IMR-90 (cell line): ENCODE results near the gene SEMA5A. TPM values are rescaled to one million over a fixed set of nuclear protein-coding genes. Genes with fewer than 3 reads are reported as not detected.

ENCODE experiments used
- ATAC-seq: fragments of 200-7000 bp; cut with Tn5 transposase; 2 replicates; pipeline ENCODE4 v1.9.1; 2020; ENCODE audit warnings: low read depth, mild to moderate bottlenecking, moderate library complexity
- BruUV-seq: library from RNA; stranded (reverse); fragments of 400-500 nt; replicated peaks from 2 replicates; lab custom pipeline; 2021; lab: Mats Ljungman, UMichigan
- CTCF ChIA-PET: fragments of 300-600 bp; formaldehyde crosslinking; extraction: SDS; loops from one replicate; lab custom pipeline; 2021; ENCODE audit warnings: antibody characterized with exemption; lab: Yijun Ruan, JAX
- POLR2A ChIA-PET: fragments of 300-600 bp; sonication (Branson Sonifier 250); formaldehyde crosslinking; loops from one replicate; lab custom pipeline; 2022; ENCODE audit warnings: antibody characterized with exemption; ENCODE audit not compliant: unreplicated experiment; lab: Charles Lee
- DNase-seq: peaks from one replicate; pipeline ENCODE4 v3.0.0; 2013
- H2AFZ ChIP-seq: replicated peaks from 2 replicates; pipeline ENCODE3; 2013; ENCODE audit warnings: low read length, mild to moderate bottlenecking; ENCODE audit not compliant: poor library complexity
- H2AK5ac ChIP-seq: 2 replicates; pipeline ENCODE4 v1.6.1; 2013; ENCODE audit warnings: low read depth, low read length, inconsistent platforms
- H2AK9ac ChIP-seq: replicated peaks from 2 replicates; pipeline ENCODE3; 2013; ENCODE audit warnings: mild to moderate bottlenecking, low read depth, low read length, moderate library complexity; ENCODE audit not compliant: poor library complexity
- H2BK120ac ChIP-seq: 2 replicates; pipeline ENCODE4 v1.6.1; 2013; ENCODE audit warnings: low read depth, low read length, inconsistent platforms
- H2BK15ac ChIP-seq: 3 replicates; pipeline ENCODE4 v1.6.1; 2013; ENCODE audit warnings: low read depth, low read length, inconsistent platforms
- H2BK20ac ChIP-seq: 2 replicates; pipeline ENCODE4 v1.6.1; 2013; ENCODE audit warnings: low read depth, mild to moderate bottlenecking, inconsistent platforms, low read length, moderate library complexity
- H2BK5ac ChIP-seq: 2 replicates; pipeline ENCODE4 v1.6.1; 2013; ENCODE audit warnings: mild to moderate bottlenecking, low read depth, low read length, inconsistent platforms; ENCODE audit not compliant: poor library complexity, severe bottlenecking
- H3K14ac ChIP-seq: replicated peaks from 2 replicates; pipeline ENCODE4 v1.6.1; 2013; ENCODE audit warnings: low read depth, low read length, inconsistent platforms
- H3K18ac ChIP-seq: 2 replicates; pipeline ENCODE4 v1.6.1; 2013; ENCODE audit warnings: low read depth, low read length, control low read depth
- H3K23ac ChIP-seq: 2 replicates; pipeline ENCODE4 v1.6.1; 2013; ENCODE audit warnings: low read depth, low read length, inconsistent platforms
- H3K27ac ChIP-seq: 2 replicates; pipeline ENCODE4 v1.5.1; 2013; ENCODE audit warnings: mild to moderate bottlenecking, control low read depth, low read length; ENCODE audit not compliant: insufficient read depth
- H3K27me3 ChIP-seq: 2 replicates; pipeline ENCODE4 v1.6.1; 2013; ENCODE audit warnings: low read length; ENCODE audit not compliant: control insufficient read depth, insufficient read depth
- H3K36me3 ChIP-seq: 2 replicates; pipeline ENCODE4 v1.6.1; 2013; ENCODE audit warnings: low read length, mixed read lengths; ENCODE audit not compliant: control insufficient read depth, insufficient read depth
- H3K4ac ChIP-seq: 2 replicates; pipeline ENCODE4 v1.6.1; 2013; ENCODE audit warnings: low read depth, low read length, inconsistent platforms
- H3K4me1 ChIP-seq: 2 replicates; pipeline ENCODE4 v1.6.1; 2013; ENCODE audit warnings: low read length, mixed read lengths; ENCODE audit not compliant: control insufficient read depth, insufficient read depth
- H3K4me2 ChIP-seq: 2 replicates; pipeline ENCODE4 v1.6.1; 2013; ENCODE audit warnings: low read depth, mild to moderate bottlenecking, control low read depth, low read length, moderate library complexity
- H3K4me3 ChIP-seq: 2 replicates; pipeline ENCODE4 v1.5.1; 2013; ENCODE audit warnings: low read depth, mild to moderate bottlenecking, control low read depth, low read length, moderate library complexity; ENCODE audit not compliant: insufficient read depth
- H3K56ac ChIP-seq: 2 replicates; pipeline ENCODE4 v1.6.1; 2013; ENCODE audit warnings: low read length, inconsistent platforms; ENCODE audit not compliant: insufficient read depth; ENCODE audit errors: extremely low read depth
- H3K79me1 ChIP-seq, 2 experiments: 2 replicates each; pipeline ENCODE4 v1.6.1; 2013; ENCODE audit warnings: low read length in 2 of 2, inconsistent platforms in 1 of 2, low read depth in 1 of 2
- H3K9ac ChIP-seq: 2 replicates; pipeline ENCODE4 v1.6.1; 2013; ENCODE audit warnings: low read depth, low read length, control low read depth
- H3K9me1 ChIP-seq: 2 replicates; pipeline ENCODE4 v1.6.1; 2013; ENCODE audit warnings: low read length, inconsistent platforms; ENCODE audit not compliant: insufficient read depth
- H3K9me3 ChIP-seq: 2 replicates; pipeline ENCODE4 v1.6.1; 2013; ENCODE audit warnings: low read length; ENCODE audit not compliant: control insufficient read depth, insufficient read depth
- H4K20me1 ChIP-seq: 2 replicates; pipeline ENCODE4 v1.6.1; 2013; ENCODE audit warnings: low read length, inconsistent platforms; ENCODE audit not compliant: insufficient read depth
- H4K5ac ChIP-seq: 2 replicates; pipeline ENCODE4 v1.6.1; 2013; ENCODE audit warnings: mild to moderate bottlenecking, low read depth, low read length, control low read depth
- H4K8ac ChIP-seq, 2 experiments: 2 replicates each; pipeline ENCODE4 v1.6.1; 2013; ENCODE audit warnings: low read depth in 2 of 2, low read length in 2 of 2, control low read depth in 1 of 2, inconsistent platforms in 1 of 2
- H4K91ac ChIP-seq: 2 replicates; pipeline ENCODE4 v1.6.1; 2013; ENCODE audit warnings: low read depth, low read length, inconsistent platforms; ENCODE audit not compliant: insufficient read depth
- CHD1 ChIP-seq: IDR thresholded peaks from 2 replicates; pipeline ENCODE4 v1.6.1; 2012; ENCODE audit warnings: low read depth, low read length, improper control_type of control experiment
- CTCF ChIP-seq: conservative IDR thresholded peaks from 2 replicates; pipeline ENCODE4 v1.5.1; 2012; ENCODE audit warnings: mild to moderate bottlenecking, low read depth, low read length, improper control_type of control experiment
- MAFK ChIP-seq: IDR thresholded peaks from 2 replicates; pipeline ENCODE4 v1.6.1; 2012; ENCODE audit warnings: low read depth, low read length, improper control_type of control experiment
- MAZ ChIP-seq: IDR thresholded peaks from 2 replicates; pipeline ENCODE4 v1.6.1; 2012; ENCODE audit warnings: low read depth, mild to moderate bottlenecking, low read length, improper control_type of control experiment, moderate library complexity, borderline replicate concordance
- RAD21 ChIP-seq: IDR thresholded peaks from 2 replicates; pipeline ENCODE4 v1.6.1; 2012; ENCODE audit warnings: low read length, improper control_type of control experiment
- RFX5 ChIP-seq: IDR thresholded peaks from 2 replicates; pipeline ENCODE4 v1.8.0; 2012; ENCODE audit warnings: low read depth, mild to moderate bottlenecking, low read length, moderate library complexity
- USF2 ChIP-seq: fragments of 150-350 bp; IDR thresholded peaks from 2 replicates; pipeline ENCODE4 v1.6.1; 2017; ENCODE audit warnings: mild to moderate bottlenecking, antibody characterized with exemption, low read length, low read depth
- WGBS, 2 experiments: methylation state at CpG; one replicate each; pipeline versions ENCODE4 v1.1.5 to v1.1.7; 2013; ENCODE audit warnings: missing lambda C conversion rate in 2 of 2; ENCODE audit not compliant: insufficient read length in 1 of 2; ENCODE audit errors: extremely low coverage in 2 of 2; 5-methylcytosine and 5-hydroxymethylcytosine counted together
- dilution Hi-C: fragments of 300-500 bp; cut with HindIII; formaldehyde crosslinking; loops from one replicate; pipeline ENCODE4 v1.14.3; 2018; ENCODE audit warnings: low sequenced_read_pairs; ENCODE audit not compliant: unreplicated experiment
- in situ Hi-C: fragments of 300-500 bp; cut with MboI; formaldehyde crosslinking; loops from 3 replicates; pipeline ENCODE4 v1.14.3; 2019; ENCODE audit warnings: low sequenced_read_pairs, inconsistent platforms, mixed read lengths
- intact Hi-C: fragments of 100-400 bp; cut with micrococcal nuclease; formaldehyde crosslinking; loops from 2 replicates; pipeline ENCODE4 v1.10.0; 2022
- polyA plus RNA-seq, 3 experiments: library from polyadenylated mRNA; depleted of rRNA; stranded (reverse); fragments of >200 nt; gene quantifications; 2 replicates each; pipeline ENCODE4 v1.2.3, GENCODE V29; 2012; ENCODE audit warnings: low replicate concordance in 1 of 3
- total RNA-seq: library from RNA; depleted of rRNA; stranded (reverse); fragments of >200 nt; gene quantifications from 2 replicates; pipeline ENCODE4 v1.2.3, GENCODE V29; 2012

Gene SEMA5A
- total and polyA plus RNA-seq, 2 of the 4 experiments (the other 2 are of a cell fraction) = 8.2 to 9.9 TPM

DNA sequence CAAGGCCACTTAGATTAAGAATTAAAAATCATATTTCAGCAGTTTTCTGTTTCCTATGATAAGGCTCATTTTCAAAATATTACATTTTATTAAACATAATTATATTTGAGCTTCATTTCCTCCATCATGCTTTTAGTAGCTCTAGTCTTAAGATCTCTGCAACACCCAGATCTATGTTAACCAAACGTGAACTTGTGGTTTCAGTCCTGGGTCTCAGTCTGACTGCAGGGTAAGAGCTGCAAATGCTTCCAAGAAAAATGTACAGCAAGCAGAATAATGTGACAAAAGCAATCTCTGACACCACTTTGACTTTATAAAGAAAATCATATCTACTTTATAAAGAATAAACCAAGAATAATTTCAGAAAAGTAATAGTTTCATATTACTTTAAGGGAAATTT lies 512.4 kb downstream of the SEMA5A start:
- H3K9me3 ChIP-seq = no peaks in the 10 kb centered on the region
- H3K56ac ChIP-seq = no peak overlapping the region
- peak overlapping the region; percentile 52; the same call in 1 of the 2 replicates for H3K18ac ChIP-seq
- no CpG with 5 or more reads among the region's 1 CpG for WGBS, 2 experiments
- H4K91ac ChIP-seq = peak overlapping the region; percentile 56; the same call in 1 of the 2 replicates
- H4K8ac ChIP-seq = no peak overlapping the region; a peak in 1 of 4 replicates
- intact Hi-C loops (no loop called here), dilution Hi-C loops (no loop called here), in situ Hi-C loops (no loop called here)
- no peak overlapping the region for H3K4me2 ChIP-seq
- peak overlapping the region; percentile 40; the same call in 1 of the 2 replicates for H2BK20ac ChIP-seq
- peak overlapping the region; percentile 65 for H3K4ac ChIP-seq
- DNase-seq = no peak
- H2BK15ac ChIP-seq = no peak overlapping the region; the same call in 2 of the 3 replicates
- ATAC-seq = no peak
- no peak for TF ChIP-seq USF2
- no peak for TF ChIP-seq MAFK
- no peak for TF ChIP-seq MAZ
- no peak for TF ChIP-seq RFX5
- no peak for TF ChIP-seq CHD1
- no peak for TF ChIP-seq RAD21
- no peak for TF ChIP-seq CTCF
- no peaks in the 10 kb centered on the region for H3K79me1 ChIP-seq
- H3K36me3 ChIP-seq = no peaks in the 10 kb centered on the region
- ChIA-PET CTCF (interaction anchor here (0.6 kb wide), 1 partner anchor 20 kb away, joined by 3 read pairs; no protein-coding TSS in a partner anchor), POLR2A (no interaction called here)
- H2AFZ ChIP-seq = no peak overlapping the region
- H4K5ac ChIP-seq = no peak overlapping the region
- no peak overlapping the region for H2BK5ac ChIP-seq
- no peak overlapping the region for H3K27ac ChIP-seq
- H3K9me1 ChIP-seq = peaks cover 4% of the 10 kb centered on the region; the same call in 1 of the 2 replicates
- no peak overlapping the region; the same call in 1 of the 2 replicates for H3K14ac ChIP-seq
- no peak overlapping the region for H2AK5ac ChIP-seq
- H3K23ac ChIP-seq = no peak overlapping the region
- no peaks in the 10 kb centered on the region for H4K20me1 ChIP-seq
- H2BK120ac ChIP-seq = peak overlapping the region; percentile 72
- no TSS peak for BruUV-seq
- no peaks in the 10 kb centered on the region for H3K27me3 ChIP-seq
- H2AK9ac ChIP-seq = no peak overlapping the region
- no peak overlapping the region for H3K4me3 ChIP-seq
- no peaks in the 10 kb centered on the region for H3K4me1 ChIP-seq
- H3K9ac ChIP-seq = no peak overlapping the region
